Activated CD8-positive, alpha-beta memory T cell treated with anti-CD3 and anti-CD28 coated beads, Interleukin-2, amount 50 U/mL, for 1 hour (primary cell): Measurements from ENCODE around the gene HRH1.
"Not testable (repeated sequence)": the region's sequence is repeated elsewhere in the genome, so short reads cannot be mapped to it uniquely, and the experiment has no call there.

Source experiments
- DNase-seq: peaks from one replicate; pipeline ENCODE4 v3.0.0-alpha.2; 2020; ENCODE audit errors: extremely low read depth

The HRH1 gene

DNA sequence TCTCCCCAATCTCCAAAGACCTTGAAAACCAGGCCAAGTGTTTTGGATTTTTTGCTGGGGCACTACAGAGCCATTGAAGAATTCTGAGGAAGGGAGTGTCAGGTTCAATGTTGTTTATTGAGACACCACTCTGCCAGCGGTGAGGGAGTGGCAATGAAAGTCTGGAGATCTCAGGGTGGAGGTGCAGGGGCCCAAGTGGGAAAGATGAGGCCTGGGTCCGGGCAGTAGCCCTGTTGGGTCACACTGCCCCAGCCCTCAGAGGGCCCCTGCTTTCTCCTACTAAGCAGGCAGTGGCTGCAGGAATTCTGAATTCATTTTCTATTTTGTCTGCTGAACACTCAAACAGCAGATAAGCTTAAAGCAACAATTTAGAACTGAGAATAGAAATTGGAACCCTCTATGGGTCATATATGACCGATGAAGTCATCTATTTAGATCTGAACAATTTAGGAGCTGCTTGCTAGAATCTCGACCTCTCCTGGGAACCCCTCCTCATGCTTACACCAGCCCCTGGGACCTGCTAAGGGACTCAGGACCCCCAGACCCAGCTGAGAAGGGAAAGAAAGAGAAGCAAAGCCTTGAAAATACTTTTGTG, 17.9 kb downstream of the HRH1 start:
- DNase-seq, result no peak

DNA sequence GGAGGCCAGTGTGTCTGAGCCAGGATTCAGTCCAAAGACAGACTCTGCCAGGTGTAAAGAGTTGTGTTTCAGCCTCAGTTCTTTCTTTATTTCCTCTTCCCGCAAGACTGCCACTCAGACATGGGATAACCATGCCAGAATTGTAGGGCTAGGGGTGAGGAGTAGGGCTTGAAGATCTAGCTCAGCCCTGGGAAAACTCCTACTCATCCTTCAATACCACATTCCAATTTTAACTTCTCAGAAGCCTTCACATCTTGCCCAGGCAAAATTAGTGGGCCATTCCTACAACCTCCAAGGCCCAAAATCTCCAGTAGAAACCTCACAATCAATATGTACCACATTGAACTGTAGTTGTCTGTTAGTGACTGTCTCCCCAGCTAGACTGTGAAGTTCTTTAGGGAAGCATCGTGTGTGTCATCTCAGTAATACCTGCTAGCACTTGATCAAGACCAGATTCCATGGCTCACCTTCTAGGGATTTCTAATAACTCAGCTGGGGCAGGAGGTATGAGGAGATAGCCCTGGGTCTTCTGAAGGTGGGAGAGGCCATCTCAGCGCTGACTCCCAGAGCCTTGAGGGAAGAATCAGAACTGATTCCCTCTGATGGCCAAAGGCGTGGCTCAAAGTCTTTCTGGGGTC, 19.7 kb downstream of the HRH1 start:
- no peak for DNase-seq

DNA sequence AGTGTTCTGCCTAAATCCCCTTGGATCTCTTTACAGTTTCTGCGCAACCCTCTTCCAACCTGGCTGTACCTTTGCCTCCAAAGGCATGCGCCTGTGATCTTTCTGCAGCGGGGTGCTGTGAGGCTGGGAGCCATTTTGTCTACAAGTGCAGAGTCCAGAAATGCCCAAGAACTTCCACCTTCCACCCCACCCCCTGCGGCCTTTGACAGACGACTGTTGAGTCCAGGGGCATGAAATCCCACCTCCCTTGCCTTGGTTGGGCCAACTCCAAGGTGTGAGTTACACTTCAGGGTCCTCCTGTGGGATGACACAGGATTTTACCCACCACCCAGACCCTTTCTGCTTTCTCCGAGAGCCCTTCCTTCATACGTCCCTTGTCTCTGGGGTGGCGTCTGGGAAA, 24.1 kb downstream of the HRH1 start:
- no peak for DNase-seq

DNA sequence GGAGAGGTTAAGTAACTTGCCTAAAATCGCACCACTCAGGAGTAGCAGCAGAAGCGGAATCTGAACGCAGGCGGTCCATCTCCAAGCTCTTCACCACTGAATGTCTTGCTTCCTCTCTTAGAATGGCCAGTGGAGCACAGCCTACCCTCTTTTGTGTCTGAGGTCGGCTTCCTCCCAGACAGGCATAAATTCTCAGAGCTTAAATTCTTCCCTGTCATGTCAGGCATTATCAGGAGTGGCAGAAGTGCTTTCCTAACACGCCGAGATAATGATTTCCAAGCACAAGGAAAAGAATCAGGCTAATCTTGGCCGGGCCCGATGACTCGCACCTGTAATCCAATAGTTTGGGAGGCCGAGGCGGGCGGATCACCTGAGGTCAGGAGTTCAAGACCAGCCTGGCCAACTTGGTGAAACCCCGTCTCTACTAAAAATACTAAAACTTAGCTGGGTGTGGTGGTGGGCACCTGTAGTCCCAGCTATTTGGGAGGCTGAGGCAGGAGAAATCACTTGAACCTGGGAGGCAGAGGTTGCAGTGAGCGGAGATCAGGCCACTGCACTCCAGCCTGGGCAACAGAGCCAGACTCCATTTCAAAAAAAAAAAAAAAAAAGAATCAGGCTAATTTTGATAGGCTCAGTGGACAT, 30.2 kb downstream of the HRH1 start:
- not testable (repeated sequence) for DNase-seq

DNA sequence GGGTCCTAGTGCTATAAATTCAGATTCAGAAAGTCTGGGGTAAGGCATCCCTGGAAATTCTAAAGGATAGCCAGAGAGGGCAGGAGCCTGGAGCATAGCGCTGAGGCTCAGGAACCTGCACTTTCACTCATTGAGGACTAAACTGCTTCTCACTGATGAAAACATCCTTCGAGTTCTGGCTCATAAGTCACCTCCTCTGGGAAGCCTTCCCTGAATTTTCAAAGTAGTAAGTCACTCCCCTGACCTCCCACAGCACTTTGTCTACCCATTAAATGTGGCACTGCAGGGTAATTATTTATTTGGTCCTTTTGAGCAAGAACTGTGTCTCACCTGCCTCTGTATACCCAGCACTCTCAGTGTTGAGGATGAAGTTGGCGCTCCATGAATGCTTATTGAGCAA, 30.9 kb downstream of the HRH1 start:
- no peak for DNase-seq

DNA sequence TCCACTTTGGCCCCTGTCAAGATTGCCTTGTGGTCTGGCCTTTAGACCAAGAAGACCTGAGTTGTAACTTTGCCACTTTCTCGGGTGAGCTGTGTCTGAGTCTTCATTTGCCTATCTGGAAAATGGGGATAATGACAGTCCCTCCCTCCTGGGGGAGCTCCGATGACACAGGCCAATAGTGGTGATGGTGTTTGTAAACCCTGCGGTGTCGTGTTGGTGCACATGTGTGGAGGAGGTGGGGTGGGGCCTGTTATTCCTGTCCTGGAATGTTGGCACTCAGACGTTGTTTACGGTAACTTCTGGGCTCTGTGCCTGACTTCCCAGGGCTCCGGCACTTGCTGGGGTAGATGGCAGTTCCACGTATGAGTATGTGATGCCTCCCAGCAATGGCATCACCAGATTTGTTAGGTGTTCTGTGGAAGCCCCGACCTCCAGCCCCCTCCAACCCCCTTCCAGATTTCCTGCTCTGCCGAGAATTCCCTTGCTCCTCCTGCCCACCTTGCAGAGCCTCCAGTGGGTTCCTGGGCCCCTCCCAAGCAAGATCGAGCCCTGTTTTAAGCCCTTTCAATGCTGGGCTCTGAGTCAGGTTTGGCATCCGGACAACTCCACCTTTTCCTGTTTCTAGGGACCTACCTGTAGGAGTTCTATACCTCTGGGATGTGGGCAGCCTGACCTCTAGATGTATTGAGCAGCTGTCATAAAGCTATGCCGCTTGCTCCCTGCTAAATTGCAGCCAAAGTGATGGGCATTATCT, 31.4 kb downstream of the HRH1 start:
- no peak for DNase-seq

DNA sequence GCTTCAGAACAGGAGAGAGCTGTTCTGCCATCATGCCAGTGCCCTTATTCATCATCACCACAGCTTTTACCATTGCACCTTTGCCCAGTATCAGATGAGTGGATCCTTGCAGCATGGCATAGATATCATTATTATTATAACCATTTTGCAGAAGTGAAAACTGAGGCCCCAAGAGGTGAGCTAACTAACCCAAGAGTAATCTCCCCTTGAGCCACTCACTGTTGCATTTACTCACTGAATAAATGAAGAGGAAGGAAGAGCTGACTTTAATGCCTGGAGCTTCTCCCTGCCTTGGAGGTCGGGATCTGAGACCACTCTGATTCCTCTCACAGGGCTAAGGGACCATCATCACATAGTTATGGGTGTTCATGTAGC, 32.0 kb downstream of the HRH1 start:
- DNase-seq, result no peak

DNA sequence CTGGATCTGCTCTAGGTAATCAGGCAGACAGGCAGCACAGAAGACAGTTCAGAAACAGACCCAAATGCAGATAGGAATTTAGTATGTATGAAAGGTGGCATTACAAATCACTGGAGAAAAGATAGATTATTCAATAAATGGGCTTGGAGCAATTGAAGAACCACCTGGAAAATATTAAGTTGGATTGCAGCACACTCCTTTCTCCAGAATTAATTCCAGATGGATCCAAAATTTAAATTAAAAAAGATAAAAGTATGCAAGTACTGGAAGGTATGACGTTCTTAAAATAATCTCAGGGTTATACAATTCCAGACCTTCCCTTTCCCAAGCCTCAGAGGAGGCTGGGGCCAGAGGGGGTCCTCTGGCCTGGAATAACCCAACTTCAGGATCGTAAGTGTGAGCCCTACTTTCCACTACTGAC, 32.5 kb downstream of the HRH1 start:
- DNase-seq, result no peak

DNA sequence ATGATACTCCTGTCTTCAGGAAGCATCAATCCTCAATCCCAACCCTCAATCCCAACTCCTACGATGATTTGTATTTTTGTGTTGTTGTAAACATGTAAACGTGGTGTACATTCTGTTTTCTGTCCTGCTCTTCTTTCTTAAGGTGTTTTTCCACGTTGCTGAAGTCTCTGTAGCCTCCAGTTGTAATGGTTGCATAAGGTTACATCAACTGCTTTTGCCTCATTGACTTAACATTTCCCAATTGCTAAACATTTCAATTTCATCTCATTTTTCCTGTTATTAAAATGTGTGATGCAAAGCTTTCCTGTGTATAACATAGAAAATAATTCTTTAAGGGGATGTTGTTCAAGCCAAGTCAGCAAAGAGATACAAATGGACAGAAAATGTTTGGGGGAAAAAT, 33.4 kb downstream of the HRH1 start:
- no peak for DNase-seq

DNA sequence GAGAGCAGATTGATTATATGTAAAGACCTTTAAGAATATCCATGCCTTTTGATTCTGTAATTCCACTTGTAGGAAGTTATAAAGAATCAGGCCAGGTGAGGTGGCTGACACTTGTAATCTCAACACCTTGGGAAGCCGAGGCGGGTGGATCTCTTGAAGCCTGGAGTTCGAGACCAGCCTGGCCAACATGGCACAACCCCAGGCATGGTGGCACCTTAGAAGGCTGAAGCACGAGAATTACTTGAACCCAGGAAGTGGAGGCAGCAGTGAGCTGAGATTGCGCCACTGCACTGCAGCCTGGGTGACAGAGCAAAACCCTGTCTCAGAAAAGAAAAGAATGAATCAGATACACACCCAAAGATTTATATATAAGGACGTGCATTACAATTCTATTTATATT, 33.9 kb downstream of the HRH1 start:
- DNase-seq, result no peak

DNA sequence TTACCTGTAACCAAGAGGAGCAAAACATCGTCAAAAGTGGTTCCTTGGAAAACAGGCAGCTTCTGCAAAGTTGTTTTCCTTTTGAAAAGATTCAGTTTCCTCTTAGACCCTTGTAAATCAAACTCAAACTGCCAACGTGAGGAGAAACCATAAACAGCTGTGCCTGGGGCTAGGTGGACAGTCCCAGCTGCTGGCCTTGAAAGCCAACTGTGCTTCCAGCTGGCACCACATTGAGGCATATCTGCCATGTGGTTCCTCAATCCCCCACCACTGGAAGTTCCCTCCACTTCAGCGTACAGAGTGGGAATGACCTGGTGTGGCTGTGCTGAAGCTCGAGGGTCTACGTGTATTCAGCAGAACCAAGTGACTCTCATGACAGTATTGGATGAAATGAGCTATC, 40.9 kb downstream of the HRH1 start:
- no peak for DNase-seq

DNA sequence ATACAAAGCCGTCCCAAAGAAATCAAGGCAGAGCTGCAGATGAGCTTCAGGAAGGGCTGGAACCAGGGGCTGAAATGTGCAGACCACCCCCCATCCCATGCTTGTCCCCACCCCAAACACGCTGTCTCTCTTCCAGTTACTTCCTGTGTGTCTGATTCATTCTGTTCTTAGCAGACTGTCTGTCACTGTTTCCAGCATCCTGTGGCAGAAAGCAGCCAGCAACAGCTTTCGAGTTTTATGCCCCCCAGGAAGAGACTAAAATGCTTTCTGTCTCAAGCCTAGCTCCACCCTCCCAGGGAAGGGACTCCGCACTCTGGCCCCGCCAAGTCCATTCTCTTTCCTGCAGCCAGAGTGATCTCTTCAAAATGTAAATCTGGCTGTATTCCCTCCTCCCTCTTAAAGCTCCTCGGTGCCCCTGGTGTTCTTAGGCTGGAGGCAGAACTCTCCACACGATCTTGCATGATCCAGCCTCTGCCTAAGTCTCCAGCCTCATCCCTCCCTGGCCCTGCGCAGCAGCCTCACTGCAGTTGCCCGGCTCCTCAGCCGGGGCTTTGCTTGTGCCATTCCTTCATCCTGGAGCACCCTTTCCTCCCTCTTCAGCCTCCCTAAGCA, 41.5 kb downstream of the HRH1 start:
- DNase-seq, result no peak

DNA sequence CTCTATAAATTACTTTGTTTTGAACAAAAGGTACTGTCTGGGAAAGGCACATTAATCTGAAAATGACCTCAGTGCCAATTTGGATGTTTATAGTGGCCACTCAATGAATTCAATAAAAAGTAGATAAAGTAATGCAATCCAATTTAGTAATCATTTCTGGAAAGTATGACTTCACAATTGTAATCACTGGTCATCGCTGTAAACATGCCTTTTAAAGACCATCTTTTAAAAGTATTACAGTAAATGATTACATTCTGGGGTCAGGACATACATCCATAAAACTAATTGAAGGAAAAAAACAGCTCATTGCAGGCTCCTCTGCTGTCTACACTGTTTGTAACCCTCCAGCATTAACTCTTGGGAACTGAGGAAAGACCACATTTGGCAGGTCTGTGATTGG, 43.2 kb downstream of the HRH1 start:
- DNase-seq, result no peak

DNA sequence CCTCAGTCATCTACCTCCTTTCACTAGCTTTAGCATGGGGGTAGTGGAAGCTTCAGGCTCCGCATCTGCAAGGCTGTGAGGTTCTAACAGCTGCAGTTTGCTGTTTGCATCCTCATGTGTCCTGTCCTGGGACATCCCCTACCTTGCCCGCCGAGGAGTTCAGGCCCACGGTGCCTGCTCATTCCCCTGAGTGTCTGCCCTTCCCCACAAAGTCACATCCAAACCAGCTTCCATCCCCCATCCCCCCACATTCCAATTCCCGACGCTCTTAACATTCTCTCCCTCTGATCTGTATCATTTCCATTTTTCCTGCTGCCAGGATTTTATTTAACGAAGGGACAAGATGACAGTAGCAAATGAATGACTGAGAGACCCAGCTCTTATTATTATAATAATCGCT, 43.8 kb downstream of the HRH1 start:
- DNase-seq, result no peak

DNA sequence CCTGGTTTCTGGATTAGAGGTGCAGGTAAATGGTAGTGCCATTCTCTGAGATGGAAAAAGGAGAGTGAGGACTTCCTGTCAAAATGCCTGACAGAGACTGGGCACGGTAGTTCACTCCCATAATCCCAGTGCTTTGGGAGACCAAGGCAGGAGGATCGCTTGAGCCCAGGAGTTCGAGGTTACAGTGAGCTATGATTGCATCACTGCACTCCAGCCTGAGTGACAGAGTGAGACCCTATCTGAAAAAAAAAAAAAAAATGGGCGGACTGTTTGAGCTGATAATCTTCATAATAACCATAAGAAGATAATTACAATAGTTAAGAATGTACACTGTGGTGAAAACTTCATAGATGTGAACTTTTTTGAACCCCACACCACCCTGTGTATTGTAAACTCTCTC, 44.2 kb downstream of the HRH1 start:
- no peak for DNase-seq

DNA sequence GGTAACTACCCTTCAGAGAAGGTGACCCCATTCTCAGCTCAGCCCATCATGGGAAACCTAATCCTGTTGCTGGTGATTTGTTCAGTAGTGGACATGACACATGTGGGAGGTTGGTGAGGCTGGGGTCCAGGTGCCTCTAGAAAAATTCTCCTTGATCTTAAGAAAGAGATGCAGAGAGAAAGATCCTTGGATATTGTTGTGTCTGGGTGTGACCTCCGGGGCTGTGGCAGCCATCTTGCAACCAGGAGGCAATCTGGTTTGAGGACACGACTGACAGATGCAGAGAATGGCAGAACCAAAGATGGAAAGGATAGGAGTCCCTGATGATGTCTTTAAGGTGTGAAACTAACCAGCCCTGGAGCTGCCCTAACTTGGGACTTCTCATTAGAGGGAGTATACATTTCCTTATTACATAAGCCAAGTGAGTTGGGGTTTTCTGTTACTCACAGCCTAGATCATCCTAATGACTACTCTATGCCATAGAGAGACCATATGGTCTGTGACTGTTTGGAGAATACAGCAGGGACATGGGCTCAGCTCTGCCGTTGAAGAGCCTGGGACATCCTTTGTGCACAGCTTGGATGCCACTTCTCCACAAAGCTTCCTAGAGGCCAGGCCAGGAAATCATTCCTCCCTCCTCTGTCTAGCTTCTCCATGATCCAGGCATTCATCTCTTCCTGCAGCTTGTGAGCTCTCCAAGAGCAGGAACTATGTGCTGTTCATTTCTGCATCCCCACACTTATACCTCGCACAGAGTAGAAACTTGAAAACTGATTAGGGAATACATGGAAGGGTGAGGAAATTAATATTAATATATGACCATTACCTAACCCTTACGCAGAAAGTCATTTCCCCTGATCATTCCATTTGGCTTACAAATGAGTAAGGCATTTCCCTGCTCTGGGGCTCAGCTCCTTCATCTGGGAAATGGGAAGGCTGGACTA, 45.9 kb downstream of the HRH1 start:
- no peak for DNase-seq

DNA sequence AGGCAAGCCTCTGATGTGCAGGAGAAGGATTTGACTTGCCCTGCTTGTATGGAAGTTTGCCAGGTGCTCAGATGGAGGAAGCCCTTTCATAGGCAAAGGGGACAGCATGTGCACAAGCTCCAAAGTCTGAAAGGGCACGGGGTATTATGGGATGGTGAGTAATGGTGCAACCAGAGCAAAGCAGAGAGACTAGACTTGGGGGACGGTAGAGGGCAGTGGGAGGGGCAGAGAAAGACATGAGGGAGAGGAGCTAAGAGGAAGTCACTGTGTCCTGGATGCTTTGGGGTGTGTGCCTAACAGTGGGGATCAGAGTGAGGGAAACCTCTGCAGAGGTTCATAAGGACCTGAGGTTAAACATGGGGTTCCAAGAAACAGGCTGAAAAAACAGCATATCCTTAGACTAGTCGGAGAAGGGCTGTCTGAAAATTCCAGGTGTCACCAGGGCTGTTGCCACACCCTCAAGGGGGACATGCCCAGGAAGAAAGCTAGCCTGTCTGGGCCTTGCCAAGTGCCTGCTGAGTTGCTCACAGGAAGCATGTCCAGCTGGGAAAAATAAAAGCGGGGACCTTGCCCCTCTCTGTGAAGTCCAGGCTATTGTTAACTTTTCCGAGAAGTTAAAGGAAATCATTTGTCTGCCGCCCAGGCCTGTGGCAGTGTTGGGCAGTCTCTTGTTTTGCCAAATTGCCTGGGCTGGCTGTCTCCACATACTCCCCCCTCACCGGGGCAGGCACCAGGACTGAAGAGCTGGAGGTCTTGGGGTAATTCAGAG, 47.1 kb downstream of the HRH1 start:
- no peak for DNase-seq

DNA sequence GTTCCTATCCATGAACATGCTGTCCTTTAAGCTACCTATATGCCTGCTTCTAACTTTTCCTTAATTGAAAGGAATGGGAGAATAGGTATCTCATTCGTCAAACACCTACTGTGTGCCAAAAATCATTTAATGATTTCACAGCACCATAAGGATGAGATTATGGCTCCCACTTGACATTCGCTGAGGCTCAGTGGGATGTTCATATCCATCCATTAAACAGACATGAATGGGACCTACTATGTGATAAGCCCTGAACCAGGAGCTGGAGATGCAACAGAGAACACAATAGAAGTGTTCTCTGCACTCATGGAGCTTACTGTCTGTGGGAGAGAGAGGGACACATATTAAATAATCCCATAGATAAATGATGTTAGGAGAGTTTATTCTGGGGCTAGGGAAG, 49.7 kb downstream of the HRH1 start:
- DNase-seq, result no peak

DNA sequence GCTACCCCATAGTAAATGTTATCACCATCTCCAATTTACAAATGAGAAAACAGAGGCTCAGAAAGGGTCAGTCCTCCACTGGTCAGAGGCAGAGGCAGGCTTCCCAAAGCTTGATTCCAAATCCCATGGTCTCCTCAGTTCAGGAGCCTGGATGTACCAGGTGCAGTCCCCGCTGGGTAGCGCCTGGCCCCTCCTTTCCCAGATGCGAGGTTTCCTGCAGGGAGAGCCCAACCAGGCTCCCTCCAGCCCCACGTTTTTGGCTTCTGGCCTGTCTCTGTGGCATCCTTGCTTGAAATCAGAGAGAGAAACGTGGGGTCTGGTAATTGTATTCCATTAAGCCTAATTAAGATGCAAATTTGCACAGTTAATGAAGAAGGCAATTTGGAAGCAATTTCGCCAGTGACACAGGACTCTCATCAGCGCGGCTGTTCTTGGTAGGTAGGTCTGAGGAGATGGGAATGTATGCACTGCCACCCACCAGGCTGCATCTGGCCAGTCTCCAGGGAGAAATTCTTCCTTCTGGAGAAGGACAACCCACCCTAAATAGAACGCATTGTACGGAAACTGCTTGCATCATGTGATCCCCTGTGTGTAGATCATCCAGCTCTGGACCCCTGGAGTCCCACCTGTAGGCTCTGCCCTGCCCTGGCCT, 50.5 kb downstream of the HRH1 start:
- DNase-seq, result no peak

DNA sequence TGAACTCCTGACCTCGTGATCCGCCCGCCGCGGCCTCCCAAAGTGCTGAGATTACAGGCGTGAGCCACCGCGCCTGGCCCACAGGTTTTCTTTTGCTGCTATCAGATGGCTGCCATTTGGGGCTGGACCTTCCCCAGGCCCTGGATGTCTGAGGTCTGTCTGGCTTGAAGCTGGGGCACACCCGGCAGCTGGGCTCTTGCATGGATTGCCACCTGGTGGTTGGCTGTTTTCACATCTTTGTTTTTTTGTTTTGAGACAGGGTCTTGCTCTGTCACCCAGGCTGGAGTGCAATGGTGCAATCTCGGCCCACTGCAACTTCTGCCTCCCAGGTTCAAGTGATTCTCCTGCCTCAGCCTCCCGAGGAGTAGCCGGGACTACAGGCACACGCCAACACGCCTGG, 51.6 kb downstream of the HRH1 start:
- DNase-seq, result not testable (repeated sequence)
